Esophagus squamous epithelium (tissue), 5 donors: ENCODE measurements around the gene PLSCR4. TPM values are rescaled to one million over a fixed set of nuclear protein-coding genes. Genes with fewer than 3 reads are reported as not detected.

ENCODE experiments used
- DNase-seq: peaks from one replicate; lab custom pipeline; 2025; lab: John Stamatoyannopoulos, UW
- H3K27ac ChIP-seq, 4 donors: fragments of 200-600 bp; sonication (generic); one replicate each; pipeline ENCODE4 v1.5.1; 2016 to 2019; ENCODE audit warnings: mild to moderate bottlenecking in 1 of 4
- H3K27me3 ChIP-seq, 4 donors: fragments of 200-600 bp; sonication (generic); 1 replicate in 3 of 4; 2 replicates in 1 of 4; pipeline versions ENCODE4 v1.5.1 to v1.6.0; 2017 to 2021; ENCODE audit warnings: antibody characterized with exemption in 1 of 4
- H3K36me3 ChIP-seq, 3 donors: fragments of 200-600 bp; sonication (generic); one replicate each; pipeline ENCODE4 v1.5.1; 2016 to 2019
- H3K4me1 ChIP-seq, 3 donors: fragments of 200-600 bp; sonication (generic); one replicate each; pipeline ENCODE4 v1.5.1; 2017 to 2019
- H3K4me3 ChIP-seq, 4 donors: fragments of 200-600 bp; sonication (generic); 1 replicate in 3 of 4; 2 replicates in 1 of 4; pipeline ENCODE4 v1.5.1; 2016 to 2019; ENCODE audit warnings: mild to moderate bottlenecking in 2 of 4, moderate library complexity in 1 of 4
- H3K9me3 ChIP-seq, 3 donors: fragments of 200-600 bp; sonication (generic); one replicate each; pipeline ENCODE4 v1.5.1; 2016 to 2019
- CTCF ChIP-seq, 6 experiments: fragments of 450-650 bp in 4 of 6; fragments of 200-600 bp in 2 of 6; sonication (generic) in 2 of 6; IDR thresholded peaks; one replicate each; pipeline ENCODE4 v1.5.1; 2016 to 2019; ENCODE audit warnings: antibody characterized with exemption in 6 of 6, mild to moderate bottlenecking in 4 of 6, moderate library complexity in 4 of 6
- POLR2A ChIP-seq, 4 donors: fragments of 450-650 bp; IDR thresholded peaks; one replicate each; pipeline ENCODE4 v1.6.1; 2017; ENCODE audit warnings: antibody characterized with exemption in 4 of 4, mild to moderate bottlenecking in 4 of 4, moderate library complexity in 3 of 4
- WGBS, 2 donors: methylation state at CpG; one replicate each; pipeline ENCODE4 v1.1.5; 2018; 5-methylcytosine and 5-hydroxymethylcytosine counted together
- intact Hi-C: fragments of 100-400 bp; cut with DNase I; formaldehyde crosslinking; loops from one replicate; pipeline ENCODE4 v1.15.0; 2022
- total RNA-seq, 4 donors: library from RNA; depleted of rRNA; stranded (reverse); fragments of >200 nt; gene quantifications; one replicate each; pipeline ENCODE4 v1.1.0, GENCODE V29; 2016
- donor health status: DM: yes; HTN: yes; CAD: no.

Gene PLSCR4
- total RNA-seq, 4 donors from 2014 or later, result 5.5 to 39.1 (median 13.4) TPM

DNA sequence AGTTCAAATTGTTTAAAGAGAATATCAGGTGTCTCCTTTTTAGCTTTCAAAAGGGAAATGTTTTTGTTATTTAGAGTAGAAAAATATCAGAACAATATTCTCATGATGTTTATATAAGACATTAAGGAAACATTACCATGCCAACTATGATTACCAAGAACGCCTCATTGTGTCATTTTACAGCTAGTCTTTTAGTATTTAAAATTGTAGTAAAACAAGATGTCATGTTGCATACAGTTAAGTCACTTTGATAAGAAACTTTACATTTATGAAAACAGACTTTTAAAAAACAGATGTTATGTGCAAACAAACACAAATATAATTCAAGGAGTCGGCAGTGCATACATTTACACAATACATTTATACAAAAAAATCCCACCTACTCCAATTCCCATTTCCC, 4.4 kb downstream of the PLSCR4 start:
- WGBS, 2 donors, result 63 to 69% methylated on average over 2 of the region's 2 CpGs
- Histone ChIP-seq H3K36me3 (peaks cover 0 to 4% (median 0%) of the 10 kb centered on the region in 3 donors), H3K9me3 (no peaks in the 10 kb centered on the region), H3K27ac (peak overlapping the region in 1 of 4 donors; percentile 6), H3K27me3 (no peaks in the 10 kb centered on the region), H3K4me1 (peaks cover 0 to 31% (median 1%) of the 10 kb centered on the region in 3 donors), H3K4me3 (no peak overlapping the region)
- TF ChIP-seq CTCF (IDR thresholded peaks at IDR 0.05), result no peak
- TF ChIP-seq POLR2A (IDR thresholded peaks at IDR 0.05), result no peak
- intact Hi-C loops, result no loop called here
- no peak for DNase-seq

DNA sequence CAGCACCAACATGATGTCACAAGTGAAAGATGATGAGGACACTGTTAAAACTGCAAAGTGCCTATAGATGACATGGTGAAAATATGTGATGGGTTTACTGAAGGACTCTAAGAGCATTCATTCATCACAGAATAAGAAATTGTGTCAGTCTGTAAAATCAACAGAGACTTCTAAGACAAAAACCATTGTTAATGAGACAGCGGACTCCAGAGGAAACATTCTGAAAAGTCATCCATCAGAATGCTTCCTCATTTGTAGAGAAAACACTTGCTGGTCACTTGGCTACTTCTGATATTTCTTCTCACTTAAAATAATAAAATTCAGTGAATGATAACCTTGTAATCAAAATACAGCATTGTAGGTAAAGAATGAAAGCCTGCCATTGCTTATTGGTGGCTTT, 7.3 kb downstream of the PLSCR4 start:
- Histone ChIP-seq H3K4me1 (peaks cover 0 to 7% (median 0%) of the 10 kb centered on the region in 3 donors), H3K36me3 (peaks cover 0 to 4% (median 0%) of the 10 kb centered on the region in 3 donors), H3K4me3 (no peak overlapping the region), H3K27ac (no peak overlapping the region), H3K27me3 (no peaks in the 10 kb centered on the region), H3K9me3 (no peaks in the 10 kb centered on the region)
- WGBS, 2 donors, result 67 to 70% methylated on average over 1 of the region's 1 CpG
- intact Hi-C loops, result no loop called here
- no peak for TF ChIP-seq CTCF (IDR thresholded peaks at IDR 0.05)
- TF ChIP-seq POLR2A (IDR thresholded peaks at IDR 0.05), result no peak
- DNase-seq, result no peak

DNA sequence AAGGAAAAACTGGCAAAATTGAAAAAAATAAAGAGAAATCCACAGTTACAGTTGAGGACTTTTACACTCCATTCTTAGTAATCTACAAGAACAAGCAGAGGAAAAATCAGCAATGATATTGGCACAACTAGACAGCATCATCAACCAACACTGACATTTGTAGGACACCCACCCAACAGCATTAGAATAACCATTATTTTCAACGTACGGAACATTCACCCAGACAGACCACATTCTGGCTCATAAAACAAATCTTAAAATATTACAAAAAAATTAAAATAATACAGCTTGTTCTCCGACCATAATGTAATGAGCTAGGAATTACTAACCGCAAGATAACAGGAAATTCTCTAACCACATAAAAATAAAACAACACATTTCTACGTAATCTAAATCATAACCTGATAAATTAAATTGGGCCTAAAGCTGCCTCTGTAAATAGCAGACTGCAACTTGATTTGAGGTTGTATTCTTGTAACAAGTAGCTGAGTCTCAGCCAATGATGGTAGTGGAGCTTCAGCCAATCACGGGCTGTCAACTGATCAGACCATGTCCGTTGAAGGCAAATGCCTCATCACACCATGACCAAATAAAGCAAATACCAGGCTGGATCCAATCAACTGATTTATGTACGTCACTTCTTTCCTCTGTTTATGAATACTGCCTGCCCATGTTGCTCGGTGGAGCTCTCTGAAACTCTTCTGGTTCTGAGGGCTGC, 9.2 kb downstream of the PLSCR4 start:
- Histone ChIP-seq H3K27me3 (no peaks in the 10 kb centered on the region), H3K4me3 (no peak overlapping the region), H3K27ac (no peak overlapping the region), H3K4me1 (no peaks in the 10 kb centered on the region), H3K36me3 (peaks cover 0 to 4% (median 0%) of the 10 kb centered on the region in 3 donors), H3K9me3 (peaks cover 0 to 13% (median 4%) of the 10 kb centered on the region in 3 donors)
- DNase-seq, result no peak
- WGBS, 2 donors, result 82 to 88% methylated on average over 9 of the region's 9 CpGs
- TF ChIP-seq POLR2A (IDR thresholded peaks at IDR 0.05), result no peak
- TF ChIP-seq CTCF (IDR thresholded peaks at IDR 0.05), result no peak
- intact Hi-C loops, result no loop called here

DNA sequence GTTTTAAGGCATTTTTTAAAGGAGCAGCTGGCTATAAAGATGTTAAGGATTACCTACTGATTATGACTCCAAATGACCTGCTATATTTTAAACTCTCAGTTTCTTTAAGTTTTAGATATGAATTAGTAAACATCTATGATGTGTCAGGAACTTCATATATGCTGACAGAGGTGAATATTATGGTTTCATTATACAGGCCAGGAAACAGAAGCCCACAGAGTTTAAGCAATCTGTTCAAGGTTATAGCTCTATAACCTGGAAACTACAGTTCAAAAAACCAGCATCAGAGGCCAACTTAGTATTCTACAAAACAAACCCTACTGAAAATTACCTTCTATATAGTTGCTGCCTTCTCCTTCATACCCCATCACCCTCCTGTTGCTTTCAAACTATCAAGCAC, 17.4 kb downstream of the PLSCR4 start:
- Histone ChIP-seq H3K27ac (no peak overlapping the region), H3K9me3 (peaks cover 0 to 30% (median 12%) of the 10 kb centered on the region in 3 donors), H3K4me1 (no peaks in the 10 kb centered on the region), H3K4me3 (no peak overlapping the region), H3K27me3 (no peaks in the 10 kb centered on the region), H3K36me3 (peaks cover 0 to 4% (median 0%) of the 10 kb centered on the region in 3 donors)
- DNase-seq, result no peak
- TF ChIP-seq POLR2A (IDR thresholded peaks at IDR 0.05) (no peak), CTCF (IDR thresholded peaks at IDR 0.05) (no peak)
- intact Hi-C loops, result no loop called here

- no peak overlapping the region for H3K27ac ChIP-seq
- no peaks in the 10 kb centered on the region for H3K36me3 ChIP-seq
- no peaks in the 10 kb centered on the region for H3K27me3 ChIP-seq
- intact Hi-C loops, result no loop called here
- DNase-seq, result no peak
- TF ChIP-seq POLR2A (IDR thresholded peaks at IDR 0.05) (no peak), CTCF (IDR thresholded peaks at IDR 0.05) (no peak)
- 79 to 93% methylated on average over 1 of the region's 1 CpG for WGBS, 2 donors
- H3K4me3 ChIP-seq, result no peak overlapping the region
- peaks cover 0 to 13% (median 3%) of the 10 kb centered on the region in 3 donors for H3K4me1 ChIP-seq
- H3K9me3 ChIP-seq, result no peaks in the 10 kb centered on the region
Observed at GRCh38 chr3:146227486-146227885, 23.4 kb downstream of the PLSCR4 start.
